ENCODE data around the gene MYO1D.
"Not testable (repeated sequence)": the region's sequence is repeated elsewhere in the genome, so short reads cannot be mapped to it uniquely, and the experiment has no call there.

The MYO1D gene

GRCh38 chr17:32876417-32877163 is at the start of gene MYO1D:
TSS of gene MYO1D (minus strand) at chr17:32877124. CDS start at chr17:32876872, 252 bp downstream.
- DNase-seq = peak; percentile 86

GRCh38 chr17:32926183-32926582 is 49.3 kb upstream of the MYO1D start:
- no peak for DNase-seq

GRCh38 chr17:32923905-32924304 is 47.0 kb upstream of the MYO1D start:
- DNase-seq = not testable (repeated sequence)

GRCh38 chr17:32921017-32921416 is 44.1 kb upstream of the MYO1D start:
- DNase-seq = no peak

GRCh38 chr17:32920293-32920692 is 43.4 kb upstream of the MYO1D start:
- DNase-seq = no peak

- DNase-seq = not testable (repeated sequence)
Measured at GRCh38 chr17:32919876-32920275, 43.0 kb upstream of the MYO1D start.

- no peak for DNase-seq
Measured at GRCh38 chr17:32917842-32918241, 40.9 kb upstream of the MYO1D start.

GRCh38 chr17:32917081-32917480 is 40.2 kb upstream of the MYO1D start:
- no peak for DNase-seq

- no peak for DNase-seq
Measured at GRCh38 chr17:32916134-32916533, 39.2 kb upstream of the MYO1D start.

- no peak for DNase-seq
Measured at GRCh38 chr17:32915245-32915644, 38.3 kb upstream of the MYO1D start.

GRCh38 chr17:32914181-32914580 is 37.3 kb upstream of the MYO1D start:
- no peak for DNase-seq

- no peak for DNase-seq
Measured at GRCh38 chr17:32913593-32913992, 36.7 kb upstream of the MYO1D start.

GRCh38 chr17:32912218-32912897 is 35.4 kb upstream of the MYO1D start:
- DNase-seq = peak; percentile 11

- DNase-seq = no peak
Measured at GRCh38 chr17:32910769-32911168, 33.8 kb upstream of the MYO1D start.

GRCh38 chr17:32909787-32910369 is 33.0 kb upstream of the MYO1D start:
- peak; percentile 63 for DNase-seq

- DNase-seq = no peak
Measured at GRCh38 chr17:32907583-32907982, 30.7 kb upstream of the MYO1D start.

GRCh38 chr17:32904891-32905290 is 28.0 kb upstream of the MYO1D start:
- DNase-seq = no peak

- no peak for DNase-seq
Measured at GRCh38 chr17:32903774-32904673, 27.1 kb upstream of the MYO1D start.

- DNase-seq = no peak
Measured at GRCh38 chr17:32901743-32902142, 24.8 kb upstream of the MYO1D start.

GRCh38 chr17:32899236-32900013 is 22.5 kb upstream of the MYO1D start:
- no peak for DNase-seq

- DNase-seq = no peak
Measured at GRCh38 chr17:32896647-32897258, 19.8 kb upstream of the MYO1D start.

GRCh38 chr17:32894245-32894644 is 17.3 kb upstream of the MYO1D start:
- no peak for DNase-seq
